GM19193 (cell line): ENCODE results near the gene PEX12.

Source experiments
- POLR2A ChIP-seq: IDR thresholded peaks from 4 replicates; pipeline ENCODE4 v1.6.1; 2011; ENCODE audit not compliant: insufficient read depth, insufficient read length; ENCODE audit errors: extremely low read depth

Gene PEX12

DNA sequence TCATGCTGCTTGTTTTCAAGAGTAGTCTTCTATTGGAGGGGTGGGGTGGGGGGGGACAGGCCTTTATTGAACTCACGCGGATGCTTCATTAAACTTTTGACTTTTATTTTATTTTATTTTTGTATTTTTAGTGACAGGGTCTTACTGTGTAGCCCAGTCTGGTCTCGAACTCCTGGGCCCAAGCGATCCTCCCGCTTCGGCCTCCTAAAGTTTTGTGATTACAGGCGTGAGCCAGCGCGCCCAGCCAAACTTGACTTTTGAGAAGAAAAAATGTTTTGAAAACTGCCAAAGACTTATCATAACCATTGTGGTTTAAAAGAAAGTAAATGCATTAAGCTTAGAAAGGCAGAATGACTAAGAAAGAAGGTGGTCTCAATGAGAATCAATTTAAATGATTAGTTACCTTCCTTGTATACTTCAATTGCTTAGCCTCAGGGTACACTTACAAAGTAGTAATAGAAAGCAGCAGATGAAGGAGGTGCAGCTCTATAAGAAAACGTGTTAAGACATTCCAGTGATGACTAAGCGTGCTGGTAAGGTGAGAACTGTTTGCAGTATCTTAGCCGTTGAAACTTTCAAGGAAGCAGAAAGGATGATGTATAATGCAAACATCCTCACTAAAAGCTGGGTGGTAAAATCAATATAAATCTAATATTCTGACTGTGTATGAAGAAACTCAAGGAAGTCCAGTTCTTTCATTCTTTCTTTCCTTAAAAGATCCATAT is 10.0 kb upstream of the PEX12 start:
- TF ChIP-seq POLR2A = no peak

DNA sequence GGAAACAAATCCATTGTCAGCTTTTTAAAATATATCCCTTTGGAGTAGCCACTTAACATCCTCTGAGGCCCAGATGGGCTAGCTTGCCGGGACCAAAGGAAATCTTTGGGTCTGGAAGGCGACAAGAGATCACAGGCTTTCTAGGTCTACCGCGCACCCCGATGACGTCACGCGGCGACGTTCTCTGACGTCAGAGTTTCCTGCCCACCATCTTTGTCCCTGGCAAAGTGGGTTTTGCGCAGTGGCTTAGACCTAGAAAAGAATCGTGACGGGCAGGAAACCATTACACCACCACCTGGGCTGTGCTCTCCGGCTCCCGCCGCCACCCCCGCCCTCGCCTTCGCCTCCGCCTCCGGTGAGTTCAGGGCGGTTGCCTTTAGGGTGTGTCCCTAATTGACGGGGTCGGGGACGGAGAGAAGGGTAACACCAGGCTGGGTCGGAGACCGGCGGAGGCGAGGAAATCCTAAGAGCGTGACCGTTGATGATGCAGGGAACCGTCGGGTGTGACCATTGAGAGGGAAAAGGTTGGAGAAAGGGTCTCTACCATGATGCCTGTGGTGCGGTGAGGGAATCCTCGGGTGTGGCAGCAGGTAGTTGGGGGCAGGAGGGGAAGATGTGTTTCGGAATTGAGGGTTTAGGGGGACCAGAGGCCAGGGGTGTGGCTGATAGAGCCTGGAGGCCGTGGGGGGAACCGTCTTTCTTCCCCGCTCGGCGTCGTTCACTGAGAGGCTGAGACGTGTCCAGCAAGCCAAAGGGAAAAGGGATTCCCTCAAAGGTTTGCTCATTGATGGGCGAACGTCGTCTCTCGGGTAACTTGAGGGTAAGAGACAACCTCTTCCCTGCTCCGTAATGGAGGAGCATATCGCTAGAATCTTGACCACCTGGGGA is 8.9 kb upstream of the PEX12 start, which contains the start of gene AP2B1:
Gene AP2B1, plus strand, starts transcription at position 249 of the 888 bp plus-strand sequence. CDS start 6,709 bp downstream, outside the sequence.
- peak; percentile 73 for TF ChIP-seq POLR2A

DNA sequence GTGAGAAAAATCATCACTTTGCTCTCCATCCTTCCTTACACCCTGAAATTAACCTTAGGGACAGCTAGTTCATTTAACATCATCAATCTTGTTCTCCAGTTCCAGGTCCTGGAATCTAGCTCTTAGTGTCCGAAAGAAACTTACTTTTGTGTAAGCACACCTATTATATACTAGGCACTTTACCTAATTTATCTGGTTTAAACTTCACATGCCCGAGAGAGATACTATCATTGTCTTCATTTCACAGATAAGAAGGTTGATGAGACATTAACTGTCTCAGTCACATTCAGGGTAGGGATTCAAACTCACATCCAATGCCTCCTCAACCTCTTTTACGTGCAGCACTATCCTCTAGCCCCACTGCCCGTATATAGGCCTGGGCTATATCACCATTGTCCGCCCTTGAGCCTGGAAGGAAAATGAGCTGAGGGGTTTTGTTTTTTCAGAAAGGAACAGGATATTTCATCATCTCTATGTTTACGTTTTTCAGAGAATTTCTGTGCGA is 8.2 kb upstream of the PEX12 start:
- TF ChIP-seq POLR2A = no peak

DNA sequence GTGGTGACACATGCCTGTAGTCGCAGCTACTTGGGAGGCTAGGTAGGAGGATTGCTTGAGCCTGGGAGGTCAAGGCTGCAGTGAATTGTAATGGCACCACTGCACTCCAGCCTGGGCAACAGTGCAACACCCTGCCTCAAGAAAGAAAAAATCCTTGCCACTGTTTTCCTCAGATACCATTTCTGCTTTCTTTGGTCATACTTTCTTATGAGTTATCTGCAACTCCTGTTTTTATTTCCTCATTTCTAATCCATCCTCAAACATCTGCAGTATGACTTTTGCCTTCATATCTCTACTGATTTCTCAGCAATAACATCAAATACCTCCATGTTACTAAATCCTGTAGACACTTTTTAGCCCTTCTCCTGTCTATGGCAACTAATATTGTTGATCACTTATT is 5.7 kb upstream of the PEX12 start:
- TF ChIP-seq POLR2A = no peak

DNA sequence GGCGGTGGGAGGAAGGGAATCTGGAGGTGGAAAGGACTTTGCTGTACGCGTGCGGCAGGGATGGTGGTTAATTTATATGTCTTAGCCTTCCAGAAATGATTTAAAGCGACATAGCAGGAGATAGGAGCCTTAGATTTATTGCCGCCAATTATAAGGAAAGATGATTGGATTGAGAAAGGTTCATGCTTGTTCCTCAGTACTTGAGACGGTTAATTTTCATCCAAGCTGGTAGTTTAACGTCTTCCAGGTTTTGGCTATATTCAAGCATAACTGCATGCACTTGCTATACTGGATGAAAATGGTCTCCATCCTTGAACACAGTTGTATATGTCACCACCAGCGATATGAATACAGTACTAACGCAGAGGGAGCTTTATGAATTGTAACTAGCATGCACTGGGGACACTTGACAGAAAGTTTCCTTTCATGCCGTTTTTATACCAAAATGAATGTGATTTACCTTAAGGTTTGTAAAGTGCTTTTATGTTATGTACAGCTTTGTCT is 610 bp upstream of the PEX12 start:
- TF ChIP-seq POLR2A = no peak

DNA sequence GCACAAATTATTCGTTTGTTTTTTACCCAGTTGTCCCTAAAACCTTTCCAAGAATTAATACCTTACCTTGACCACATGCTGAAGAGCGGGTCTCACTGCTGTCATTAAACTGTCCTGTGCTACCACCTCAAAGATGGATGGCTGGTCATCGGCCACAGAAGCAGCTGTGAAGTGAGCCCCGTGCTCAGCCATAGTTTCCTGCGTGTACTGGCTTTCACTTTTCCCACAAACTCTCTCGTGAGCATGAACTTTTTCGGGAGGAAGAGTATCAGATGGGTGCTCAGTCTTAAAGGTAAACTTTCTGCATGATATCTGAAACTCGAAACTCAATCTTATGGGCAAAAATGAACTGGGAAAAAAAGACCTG is 558 bp downstream of the PEX12 start:
- TF ChIP-seq POLR2A = no peak

DNA sequence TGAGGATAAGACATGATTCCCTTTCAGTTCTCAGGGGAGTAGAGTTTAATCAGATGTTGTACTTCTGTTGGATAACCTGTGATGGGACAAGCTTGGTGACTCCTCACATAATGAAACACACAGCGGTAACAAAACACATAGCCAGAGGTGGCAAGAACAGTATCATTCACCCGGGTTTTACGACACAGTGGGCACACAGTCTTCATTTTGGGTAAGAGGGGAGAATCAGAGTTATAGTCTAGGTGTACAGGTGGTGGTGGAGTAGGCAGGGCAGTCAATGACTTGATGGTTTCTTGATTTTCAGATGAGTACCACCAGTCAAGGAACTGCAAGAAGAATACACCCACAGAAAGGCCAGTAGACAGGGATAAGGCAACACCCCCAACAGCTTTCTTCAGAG is 2.6 kb downstream of the PEX12 start:
- TF ChIP-seq POLR2A = no peak

DNA sequence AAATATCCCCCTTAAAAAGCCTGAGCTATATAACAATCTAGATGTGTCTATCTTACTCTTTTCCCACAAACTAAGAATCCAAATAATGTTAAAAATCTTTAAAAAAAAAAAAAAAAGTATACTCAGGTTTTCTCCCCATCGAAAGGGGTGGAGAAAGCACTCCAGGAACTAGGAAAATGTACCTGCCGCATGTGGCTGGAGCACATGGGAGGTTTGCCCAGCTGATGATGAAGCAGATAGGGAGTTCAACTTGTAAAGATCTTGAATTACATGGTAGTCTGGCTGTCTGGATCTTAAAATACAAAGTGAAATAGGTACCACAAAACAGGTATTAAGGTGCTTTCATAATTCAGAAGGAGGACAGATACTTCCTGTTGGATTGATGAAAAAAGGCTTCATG is 9.0 kb downstream of the PEX12 start:
- no peak for TF ChIP-seq POLR2A

DNA sequence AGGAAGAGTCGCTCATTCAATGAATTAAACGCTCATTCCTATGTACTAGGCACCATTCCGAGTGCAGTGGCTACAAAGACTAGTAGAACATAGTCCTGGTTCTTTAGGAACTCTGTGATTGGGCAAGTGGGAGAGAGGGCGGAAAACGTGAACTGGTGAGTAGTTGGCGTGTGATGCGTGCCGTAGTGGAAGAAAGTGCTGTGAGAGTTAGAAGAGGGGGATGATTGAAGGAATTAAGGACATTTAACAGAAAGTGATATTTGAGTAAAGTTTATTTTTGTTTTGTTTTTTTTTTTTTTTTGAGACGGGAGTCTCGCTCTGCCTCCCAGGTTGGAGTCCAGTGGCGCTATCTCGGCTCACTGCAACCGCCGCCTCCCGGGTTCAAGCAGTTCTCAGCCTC is 9.8 kb downstream of the PEX12 start:
- no peak for TF ChIP-seq POLR2A

DNA sequence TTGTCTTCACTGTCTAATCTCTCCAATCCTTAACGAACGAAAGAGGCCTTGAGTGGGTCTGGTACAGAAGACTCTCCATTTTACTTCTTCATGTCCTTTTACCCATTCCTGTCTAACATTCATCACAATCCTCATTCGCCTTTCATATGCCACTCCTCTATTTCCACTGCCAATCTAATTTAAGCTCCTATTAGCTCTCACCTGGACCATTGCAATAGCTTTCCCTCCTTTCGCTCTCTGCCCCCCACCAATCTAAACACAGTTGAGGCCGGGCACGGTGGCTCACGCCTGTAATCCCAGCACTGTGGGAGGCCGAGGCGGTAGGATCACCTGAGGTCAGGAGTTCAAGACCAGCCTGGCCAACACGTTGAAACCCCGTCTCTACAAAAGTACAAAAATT is 11.4 kb downstream of the PEX12 start:
- TF ChIP-seq POLR2A = no peak

DNA sequence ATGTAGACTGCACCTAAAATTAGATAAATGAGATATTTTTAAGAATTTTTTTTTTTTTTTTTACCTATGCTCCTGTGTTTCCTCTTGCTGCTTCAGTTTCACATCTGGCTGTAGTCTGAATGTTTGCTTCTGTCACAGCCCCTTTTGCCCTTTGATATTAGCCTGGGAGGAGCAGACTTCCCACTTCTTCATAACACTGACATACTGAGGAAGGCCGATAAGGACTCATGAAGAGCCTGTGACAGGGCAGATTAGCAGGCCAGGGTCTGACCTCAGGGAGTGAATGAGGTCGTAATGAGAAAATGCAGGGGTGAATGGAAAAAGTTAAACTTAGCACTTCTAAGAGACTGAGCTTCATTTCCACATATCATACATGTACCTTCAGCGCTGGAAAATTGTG is 17.7 kb downstream of the PEX12 start, which contains the start of gene SLFN14:
Gene SLFN14, minus strand, starts transcription at position 117 of the 400 bp plus-strand sequence. CDS start 2,757 bp downstream, outside the sequence.
- no peak for TF ChIP-seq POLR2A

DNA sequence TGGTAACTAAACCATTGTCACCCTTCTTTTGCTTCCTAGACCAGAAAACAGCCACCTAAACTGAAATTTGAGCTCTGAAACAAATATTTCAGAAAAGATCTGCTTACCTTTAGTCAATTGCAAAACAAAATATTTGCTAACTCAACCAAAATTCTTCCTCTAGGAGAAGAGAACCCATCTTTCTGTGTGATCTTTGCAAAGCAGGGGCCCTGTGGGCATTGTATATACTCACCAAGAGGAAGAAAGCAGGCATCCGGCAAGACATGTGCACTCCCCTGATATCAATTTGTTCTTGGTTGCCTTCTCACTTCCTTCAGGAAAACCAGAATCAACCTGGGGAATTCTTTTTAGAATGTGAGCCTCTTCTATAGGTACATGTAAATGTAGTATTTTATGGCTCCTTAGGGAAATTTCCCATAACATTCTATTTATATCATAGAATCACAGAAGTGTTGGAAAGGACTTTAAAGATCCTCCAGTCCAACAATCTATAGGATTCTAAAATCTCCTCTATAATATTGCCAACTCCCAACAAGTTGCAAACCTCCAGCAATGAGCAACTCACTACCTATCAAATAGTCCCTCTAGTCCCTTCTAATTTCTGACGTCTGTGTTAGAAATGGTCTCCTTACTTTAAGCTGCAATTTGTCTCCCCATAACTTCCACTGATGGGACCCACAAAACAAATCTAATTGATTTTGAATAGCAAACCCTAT is 18.7 kb downstream of the PEX12 start:
- no peak for TF ChIP-seq POLR2A

DNA sequence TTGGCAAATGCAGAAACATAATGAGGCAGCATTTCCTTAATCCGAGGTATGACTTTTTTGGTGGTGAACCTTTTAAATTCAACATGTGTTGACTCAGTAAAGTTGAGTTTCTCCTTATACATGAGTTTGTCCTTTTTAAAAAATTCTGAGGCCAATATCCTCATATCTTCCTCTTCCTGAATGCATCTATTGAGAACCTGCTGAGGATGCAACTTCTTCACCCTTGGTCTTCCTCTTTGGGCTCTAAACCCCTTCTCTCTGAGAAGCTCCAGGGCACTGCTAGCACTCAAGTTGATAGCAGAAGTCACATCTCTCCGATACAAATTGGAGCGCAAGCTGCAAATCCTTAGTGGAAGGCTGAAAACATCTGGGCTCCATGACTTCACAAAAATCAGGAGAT is 21.0 kb downstream of the PEX12 start:
- TF ChIP-seq POLR2A = no peak

DNA sequence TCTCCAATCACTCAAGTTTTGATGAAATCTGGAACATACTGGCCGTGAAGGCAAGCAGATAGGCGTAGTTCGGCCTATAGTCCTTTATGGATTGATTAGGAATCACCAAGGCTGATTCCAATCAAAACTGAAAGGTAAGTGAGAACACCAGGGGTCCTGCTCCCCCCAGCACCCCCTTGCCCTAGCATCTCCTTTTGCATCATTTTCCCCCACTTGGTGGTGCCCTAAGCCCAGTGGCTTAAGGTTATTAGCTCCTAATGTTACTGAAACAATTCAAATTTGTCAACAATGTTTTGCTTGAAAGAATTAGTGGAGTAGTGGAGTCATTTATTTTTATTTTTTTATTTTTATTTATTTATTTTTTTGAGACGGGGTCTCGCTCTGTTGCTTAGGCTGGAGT is 22.7 kb downstream of the PEX12 start:
- no peak for TF ChIP-seq POLR2A

DNA sequence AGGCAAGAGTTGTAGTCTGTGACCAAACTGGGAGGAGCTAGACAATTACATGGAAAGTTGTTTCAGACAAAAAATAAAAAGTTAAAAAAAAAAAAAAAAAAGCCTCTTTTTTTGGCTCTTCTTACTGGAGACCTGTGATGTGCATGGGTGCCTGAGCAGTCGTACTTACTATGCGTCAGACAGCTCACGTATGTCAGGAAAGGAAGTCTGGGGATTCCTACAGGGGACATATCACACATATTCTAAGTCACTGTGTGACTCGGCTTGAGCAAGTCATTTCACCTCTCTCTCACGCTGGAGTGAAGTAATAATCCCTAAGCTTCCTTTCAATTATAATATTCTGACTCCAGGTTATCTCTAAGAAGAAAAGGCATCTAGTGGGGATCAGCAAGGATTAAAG is 23.7 kb downstream of the PEX12 start:
- no peak for TF ChIP-seq POLR2A
